Astrocyte (in vitro differentiated cells and primary cell): ENCODE data around the gene DNAJC12.

Experiments used
- EZH2 ChIP-seq: IDR thresholded peaks from 2 replicates; pipeline ENCODE4 v1.6.1; 2012; ENCODE audit warnings: mild to moderate bottlenecking, low read length, inconsistent platforms; ENCODE audit not compliant: insufficient read depth
- TF ChIP-seq, protein P1 (sequence below): IDR thresholded peaks from 2 replicates; pipeline ENCODE4 v1.5.1; 2011; ENCODE audit warnings: low read depth, mild to moderate bottlenecking, inconsistent platforms, low read length, moderate library complexity; ENCODE audit not compliant: insufficient read depth

DNA sequence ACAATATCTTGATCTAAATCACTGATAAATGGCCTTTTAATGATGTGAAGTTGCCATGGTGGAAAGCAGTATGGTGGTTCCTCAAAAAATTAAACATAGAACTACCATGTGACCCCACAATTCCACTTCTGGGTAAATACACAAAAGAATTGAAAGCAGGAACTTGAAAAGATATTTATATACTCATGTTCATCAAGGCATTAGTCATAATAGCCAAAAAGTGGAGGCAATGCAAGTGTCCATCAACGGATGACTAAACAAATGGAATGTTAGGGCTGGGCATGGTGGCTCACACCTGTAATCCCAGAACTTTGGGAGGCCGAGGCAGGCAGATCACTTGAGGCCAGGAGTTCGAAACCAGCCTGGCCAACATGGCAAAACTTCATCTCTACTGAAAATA, 2.0 kb upstream of the DNAJC12 start:
- TF ChIP-seq, protein P1, sequence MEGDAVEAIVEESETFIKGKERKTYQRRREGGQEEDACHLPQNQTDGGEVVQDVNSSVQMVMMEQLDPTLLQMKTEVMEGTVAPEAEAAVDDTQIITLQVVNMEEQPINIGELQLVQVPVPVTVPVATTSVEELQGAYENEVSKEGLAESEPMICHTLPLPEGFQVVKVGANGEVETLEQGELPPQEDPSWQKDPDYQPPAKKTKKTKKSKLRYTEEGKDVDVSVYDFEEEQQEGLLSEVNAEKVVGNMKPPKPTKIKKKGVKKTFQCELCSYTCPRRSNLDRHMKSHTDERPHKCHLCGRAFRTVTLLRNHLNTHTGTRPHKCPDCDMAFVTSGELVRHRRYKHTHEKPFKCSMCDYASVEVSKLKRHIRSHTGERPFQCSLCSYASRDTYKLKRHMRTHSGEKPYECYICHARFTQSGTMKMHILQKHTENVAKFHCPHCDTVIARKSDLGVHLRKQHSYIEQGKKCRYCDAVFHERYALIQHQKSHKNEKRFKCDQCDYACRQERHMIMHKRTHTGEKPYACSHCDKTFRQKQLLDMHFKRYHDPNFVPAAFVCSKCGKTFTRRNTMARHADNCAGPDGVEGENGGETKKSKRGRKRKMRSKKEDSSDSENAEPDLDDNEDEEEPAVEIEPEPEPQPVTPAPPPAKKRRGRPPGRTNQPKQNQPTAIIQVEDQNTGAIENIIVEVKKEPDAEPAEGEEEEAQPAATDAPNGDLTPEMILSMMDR, result no peak
- TF ChIP-seq EZH2, result no peak
